ENCODE results near the gene TAPBP. TPM values are rescaled to one million over a fixed set of nuclear protein-coding genes. Genes with fewer than 3 reads are reported as not detected.

Gene TAPBP
- total and polyA plus RNA-seq, 2 donors (not counting 1 experiment from before 2014, with no cell fraction given) = 50.3 to 56.0 TPM

- no peak overlapping the region for H3K4me2 ChIP-seq (ENCODE audit: extremely low read depth, insufficient read depth, low read length)
- H3K27me3 ChIP-seq (ENCODE audit: control insufficient read depth, insufficient read depth, low read length) = no peaks in the 10 kb centered on the region
- no peaks in the 10 kb centered on the region for H3K9me3 ChIP-seq (ENCODE audit: control insufficient read depth, insufficient read depth, low read depth, low read length)
- no peak overlapping the region for H2AFZ ChIP-seq (ENCODE audit: low read length)
- no peak for TF ChIP-seq CTCF (conservative IDR thresholded peaks at IDR 0.05 in 1 of 2, IDR thresholded peaks at IDR 0.05 in 1 of 2; ENCODE audit: low read depth in 1 of 2, low read length in 2 of 2)
- TF ChIP-seq EZH2 (IDR thresholded peaks at IDR 0.05; ENCODE audit: low read length, missing control alignments) = no peak
- no peak overlapping the region for H3K27ac ChIP-seq (ENCODE audit: insufficient read depth, low read length)
- H3K9ac ChIP-seq (ENCODE audit: insufficient read depth, low read length) = no peak overlapping the region
- no peaks in the 10 kb centered on the region for H3K79me2 ChIP-seq (ENCODE audit: control insufficient read depth, insufficient read depth, low read length)
- no peaks in the 10 kb centered on the region for H3K36me3 ChIP-seq (ENCODE audit: control insufficient read depth, insufficient read depth, low read length)
- no peak for DNase-seq (ENCODE audit: low read depth in 2 of 2)
- H3K4me1 ChIP-seq (ENCODE audit: control insufficient read depth, extremely low read depth, insufficient read depth, low read length) = no peaks in the 10 kb centered on the region
- H3K4me3 ChIP-seq (replicated peaks in 1 of 4; ENCODE audit: control extremely low read depth in 1 of 4, insufficient read depth in 1 of 4, low read depth in 3 of 4, low read length in 4 of 4) = no peak overlapping the region
- no peaks in the 10 kb centered on the region for H4K20me1 ChIP-seq (ENCODE audit: control insufficient read depth, extremely low read depth, insufficient read depth, low read length)
Measured at GRCh38 chr6:33339193-33339592, 25.3 kb upstream of the TAPBP start.

DNA sequence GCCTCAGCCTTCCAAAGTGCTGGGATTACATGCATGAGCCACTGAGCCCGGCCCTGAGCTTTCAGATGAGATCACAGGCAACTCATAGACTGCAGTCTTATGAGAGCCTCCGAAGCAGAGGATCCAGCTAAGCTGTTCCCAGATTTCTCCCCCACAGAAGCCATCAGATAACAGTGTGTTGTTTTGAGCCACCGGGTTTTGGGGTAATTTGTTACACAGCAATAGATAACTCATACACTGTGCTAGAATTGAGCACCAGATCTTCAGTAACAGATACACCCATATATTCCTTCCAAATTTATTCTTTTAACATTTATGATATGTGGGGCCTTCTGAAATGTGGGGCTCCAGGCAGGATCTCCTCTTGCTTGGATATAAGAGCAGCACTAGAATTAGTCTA lies 22.6 kb upstream of the TAPBP start:
- H3K9me3 ChIP-seq (ENCODE audit: control insufficient read depth, insufficient read depth, low read depth, low read length) = no peaks in the 10 kb centered on the region
- no peaks in the 10 kb centered on the region for H3K79me2 ChIP-seq (ENCODE audit: control insufficient read depth, insufficient read depth, low read length)
- no peak overlapping the region for H3K4me2 ChIP-seq (ENCODE audit: extremely low read depth, insufficient read depth, low read length)
- H3K4me1 ChIP-seq (ENCODE audit: control insufficient read depth, extremely low read depth, insufficient read depth, low read length) = no peaks in the 10 kb centered on the region
- TF ChIP-seq EZH2 (IDR thresholded peaks at IDR 0.05; ENCODE audit: low read length, missing control alignments) (no peak), CTCF (conservative IDR thresholded peaks at IDR 0.05 in 1 of 2, IDR thresholded peaks at IDR 0.05 in 1 of 2; ENCODE audit: low read depth in 1 of 2, low read length in 2 of 2) (no peak)
- H3K27ac ChIP-seq (ENCODE audit: insufficient read depth, low read length) = no peak overlapping the region
- H4K20me1 ChIP-seq (ENCODE audit: control insufficient read depth, extremely low read depth, insufficient read depth, low read length) = no peaks in the 10 kb centered on the region
- no peak overlapping the region for H2AFZ ChIP-seq (ENCODE audit: low read length)
- no peaks in the 10 kb centered on the region for H3K27me3 ChIP-seq (ENCODE audit: control insufficient read depth, insufficient read depth, low read length)
- H3K4me3 ChIP-seq (replicated peaks in 1 of 4; ENCODE audit: control extremely low read depth in 1 of 4, insufficient read depth in 1 of 4, low read depth in 3 of 4, low read length in 4 of 4) = no peak overlapping the region
- DNase-seq (ENCODE audit: low read depth in 2 of 2) = no peak
- no peak overlapping the region for H3K9ac ChIP-seq (ENCODE audit: insufficient read depth, low read length)
- no peaks in the 10 kb centered on the region for H3K36me3 ChIP-seq (ENCODE audit: control insufficient read depth, insufficient read depth, low read length)

DNA sequence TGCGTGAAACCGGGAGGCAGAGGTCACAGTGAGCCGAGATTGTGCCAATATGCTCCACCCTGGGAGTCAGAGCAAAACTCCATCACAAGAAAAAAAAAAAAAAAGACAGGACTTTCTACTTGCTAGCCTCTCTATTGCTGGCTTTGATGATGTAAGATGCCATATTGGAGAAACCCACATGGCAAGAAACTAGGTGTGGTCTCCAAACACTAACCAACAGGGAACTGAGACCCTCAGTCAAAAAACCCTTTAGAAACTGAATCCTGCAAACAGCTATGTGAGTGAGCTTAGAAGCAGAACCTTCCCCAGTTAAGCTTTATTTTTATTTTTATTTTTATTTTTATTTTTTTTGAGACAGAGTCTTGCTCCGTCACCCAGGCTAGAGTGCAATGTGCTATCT lies 22.0 kb upstream of the TAPBP start:
- TF ChIP-seq EZH2 (IDR thresholded peaks at IDR 0.05; ENCODE audit: low read length, missing control alignments) = no peak
- no peak for TF ChIP-seq CTCF (conservative IDR thresholded peaks at IDR 0.05 in 1 of 2, IDR thresholded peaks at IDR 0.05 in 1 of 2; ENCODE audit: low read depth in 1 of 2, low read length in 2 of 2)
- no peaks in the 10 kb centered on the region for H3K79me2 ChIP-seq (ENCODE audit: control insufficient read depth, insufficient read depth, low read length)

More for the DNA sequence above, 22.0 kb upstream of the TAPBP start:
- no peaks in the 10 kb centered on the region for H3K27me3 ChIP-seq (ENCODE audit: control insufficient read depth, insufficient read depth, low read length)
- H3K9me3 ChIP-seq (ENCODE audit: control insufficient read depth, insufficient read depth, low read depth, low read length) = no peaks in the 10 kb centered on the region
- H3K4me3 ChIP-seq (replicated peaks in 1 of 4; ENCODE audit: control extremely low read depth in 1 of 4, insufficient read depth in 1 of 4, low read depth in 3 of 4, low read length in 4 of 4) = no peak overlapping the region
- DNase-seq (ENCODE audit: low read depth in 2 of 2) = no peak
- no peaks in the 10 kb centered on the region for H3K4me1 ChIP-seq (ENCODE audit: control insufficient read depth, extremely low read depth, insufficient read depth, low read length)
- H2AFZ ChIP-seq (ENCODE audit: low read length) = no peak overlapping the region
- H3K36me3 ChIP-seq (ENCODE audit: control insufficient read depth, insufficient read depth, low read length) = no peaks in the 10 kb centered on the region
- H3K4me2 ChIP-seq (ENCODE audit: extremely low read depth, insufficient read depth, low read length) = no peak overlapping the region
- no peaks in the 10 kb centered on the region for H4K20me1 ChIP-seq (ENCODE audit: control insufficient read depth, extremely low read depth, insufficient read depth, low read length)
- no peak overlapping the region for H3K27ac ChIP-seq (ENCODE audit: insufficient read depth, low read length)
- H3K9ac ChIP-seq (ENCODE audit: insufficient read depth, low read length) = no peak overlapping the region

Measured in fibroblast of lung (primary cell).